H1 (cell line): ENCODE data around the gene ADPRM.

ENCODE experiments used
- ASH2L ChIP-seq: fragments of 200-600, 300-600 bp; sonication (generic); IDR thresholded peaks from one replicate; pipeline ENCODE4 v1.7.1; 2017; ENCODE audit warnings: low read length
- CTCF ChIP-seq, 3 experiments: IDR thresholded peaks; 1 replicate in 2 of 3; 2 replicates in 1 of 3; pipeline versions ENCODE4 v1.5.1 to v1.6.1; 2011; ENCODE audit warnings: low read length in 3 of 3, mild to moderate bottlenecking in 3 of 3, inconsistent platforms in 2 of 3, low read depth in 1 of 3, moderate library complexity in 1 of 3; ENCODE audit not compliant: insufficient read depth in 1 of 3; ENCODE audit errors: control extremely low read depth in 1 of 3
- EP300 ChIP-seq, 2 experiments: IDR thresholded peaks; 1 replicate in 1 of 2; 2 replicates in 1 of 2; pipeline ENCODE4 v1.6.1; 2011 to 2012; ENCODE audit warnings: low read depth in 2 of 2, low read length in 2 of 2, mild to moderate bottlenecking in 2 of 2, borderline replicate concordance in 1 of 2, inconsistent platforms in 1 of 2, moderate library complexity in 1 of 2

GRCh38 chr17:10657879-10658278 is 39.5 kb upstream of the ADPRM start:
- TF ChIP-seq CTCF (IDR thresholded peaks at IDR 0.05; ENCODE audit: control extremely low read depth in 1 of 3, insufficient read depth in 1 of 3, low read depth in 1 of 3, low read length in 3 of 3) (no peak), EP300 (IDR thresholded peaks at IDR 0.05; ENCODE audit: borderline replicate concordance in 1 of 2, low read depth in 2 of 2, low read length in 2 of 2) (no peak), ASH2L (no peak)
